Measurements from ENCODE around the gene ZSCAN31. TPM values are rescaled to one million over a fixed set of nuclear protein-coding genes. Genes with fewer than 3 reads are reported as not detected.
"Not testable (repeated sequence)": the region's sequence is repeated elsewhere in the genome, so short reads cannot be mapped to it uniquely, and the experiment has no call there.

ZSCAN31 gene
- total RNA-seq, 1 donor from 2014 or later, result 16.9 TPM

DNA sequence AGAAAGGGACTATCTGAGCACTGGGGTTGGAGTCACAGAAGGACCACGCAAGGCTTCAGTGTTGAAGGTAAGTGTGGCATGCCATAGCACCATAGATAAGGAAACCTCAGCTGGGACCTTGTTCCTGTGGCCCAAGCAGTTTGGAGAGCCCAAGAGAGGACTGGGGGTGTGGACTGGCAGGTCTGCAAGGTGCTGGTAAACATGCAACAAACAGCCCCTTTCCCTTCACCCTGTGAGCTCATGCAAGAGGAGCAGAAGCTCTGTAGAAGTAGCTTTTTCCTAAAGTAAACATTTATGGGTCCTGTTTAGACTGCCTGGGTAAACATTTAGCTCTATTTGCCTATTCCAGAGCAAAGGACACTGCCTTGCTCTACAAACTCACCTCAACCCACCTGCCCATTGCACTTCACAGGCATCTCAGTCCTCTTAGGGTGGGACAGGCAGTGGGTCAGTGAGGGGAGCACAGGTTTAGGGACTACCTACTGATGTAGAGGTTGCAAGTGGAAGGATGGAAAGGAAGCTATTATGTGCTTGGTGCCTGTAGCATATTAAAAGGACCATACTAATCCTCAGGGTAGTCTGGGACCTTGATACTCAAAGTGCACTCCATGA lies 12.0 kb downstream of the ZSCAN31 start:
- no peak for DNase-seq (ENCODE audit: extremely low read depth, low read depth, low spot score)

DNA sequence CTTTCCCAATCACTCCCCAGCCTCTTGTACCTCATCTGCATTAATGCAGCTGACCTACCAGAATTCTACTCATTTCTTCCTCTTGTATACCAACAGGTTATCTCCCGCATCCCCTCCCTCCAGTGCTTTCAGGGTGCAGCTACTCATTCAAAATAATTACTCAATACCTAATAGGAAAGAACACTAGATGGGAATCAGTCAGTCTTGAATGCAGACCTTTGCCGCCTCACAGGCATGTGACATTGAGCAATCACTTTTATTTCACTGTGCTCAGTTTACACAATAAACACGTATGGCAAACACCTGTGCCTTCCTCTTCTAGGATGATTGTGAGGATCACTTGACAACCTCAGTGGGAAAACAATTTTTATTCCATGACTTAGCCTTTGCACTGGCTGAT lies 13.3 kb downstream of the ZSCAN31 start:
- DNase-seq (ENCODE audit: extremely low read depth, low read depth, low spot score), result no peak

DNA sequence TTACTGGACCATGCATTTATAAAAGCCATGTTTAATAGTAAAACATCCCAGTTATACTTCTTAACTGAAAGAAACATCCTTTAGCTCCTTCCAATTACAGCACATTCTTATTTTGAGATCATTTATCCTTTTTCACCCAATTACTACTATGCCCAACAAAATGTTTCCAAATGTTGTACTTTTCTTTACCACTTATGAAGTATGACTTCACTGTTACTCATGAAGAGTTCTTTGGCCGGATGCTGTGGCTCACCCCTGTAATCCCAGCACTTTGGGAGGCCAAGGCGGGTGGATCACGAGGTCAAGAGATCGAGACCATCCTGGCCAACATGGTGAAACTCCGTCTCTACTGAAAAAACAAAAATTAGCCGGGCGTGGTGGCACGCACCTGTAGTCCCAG lies 18.1 kb downstream of the ZSCAN31 start:
- not testable (repeated sequence) for DNase-seq (ENCODE audit: extremely low read depth, low read depth, low spot score)

DNA sequence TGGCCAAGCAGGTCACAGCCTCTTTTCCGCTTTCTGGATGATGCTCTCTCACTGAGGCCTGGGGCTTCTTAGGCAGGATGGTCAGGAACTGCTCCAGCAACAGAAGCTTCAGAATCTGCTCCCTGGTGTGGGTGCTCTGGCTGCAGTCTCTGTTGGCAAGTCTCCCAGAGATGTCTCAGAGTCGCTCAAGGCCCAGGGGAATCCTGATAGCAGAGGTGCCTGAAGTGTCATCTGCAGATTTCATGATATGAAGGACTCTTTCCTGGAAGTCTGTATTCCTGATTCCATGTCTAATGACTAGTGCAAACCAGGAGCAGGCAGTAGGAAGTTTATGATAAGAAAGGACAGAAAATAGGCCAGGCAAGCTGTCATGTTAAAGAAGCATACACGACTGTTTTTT lies 20.3 kb downstream of the ZSCAN31 start:
- DNase-seq (ENCODE audit: extremely low read depth, low read depth, low spot score), result no peak

DNA sequence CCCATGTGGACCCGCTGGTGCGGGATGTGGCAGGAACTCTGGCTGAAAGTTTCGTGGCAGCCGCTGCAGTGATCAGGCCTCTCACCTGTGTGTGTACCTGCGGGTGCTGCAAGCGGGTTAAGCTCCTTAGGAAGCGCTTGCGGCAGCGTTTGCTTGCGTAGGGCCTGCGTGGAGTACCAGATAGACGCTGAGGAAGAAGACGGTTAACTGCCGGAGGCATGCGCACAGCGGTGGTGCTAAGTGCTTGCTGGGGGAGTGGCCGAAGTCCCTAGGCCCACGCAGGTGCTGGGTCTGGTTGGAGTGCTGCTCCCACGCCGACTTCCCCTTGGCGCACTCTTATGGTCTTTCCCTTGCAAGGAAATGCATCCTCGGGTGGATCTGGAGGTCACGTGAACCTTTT lies 23.0 kb downstream of the ZSCAN31 start:
- DNase-seq (ENCODE audit: extremely low read depth, low read depth, low spot score), result no peak

DNA sequence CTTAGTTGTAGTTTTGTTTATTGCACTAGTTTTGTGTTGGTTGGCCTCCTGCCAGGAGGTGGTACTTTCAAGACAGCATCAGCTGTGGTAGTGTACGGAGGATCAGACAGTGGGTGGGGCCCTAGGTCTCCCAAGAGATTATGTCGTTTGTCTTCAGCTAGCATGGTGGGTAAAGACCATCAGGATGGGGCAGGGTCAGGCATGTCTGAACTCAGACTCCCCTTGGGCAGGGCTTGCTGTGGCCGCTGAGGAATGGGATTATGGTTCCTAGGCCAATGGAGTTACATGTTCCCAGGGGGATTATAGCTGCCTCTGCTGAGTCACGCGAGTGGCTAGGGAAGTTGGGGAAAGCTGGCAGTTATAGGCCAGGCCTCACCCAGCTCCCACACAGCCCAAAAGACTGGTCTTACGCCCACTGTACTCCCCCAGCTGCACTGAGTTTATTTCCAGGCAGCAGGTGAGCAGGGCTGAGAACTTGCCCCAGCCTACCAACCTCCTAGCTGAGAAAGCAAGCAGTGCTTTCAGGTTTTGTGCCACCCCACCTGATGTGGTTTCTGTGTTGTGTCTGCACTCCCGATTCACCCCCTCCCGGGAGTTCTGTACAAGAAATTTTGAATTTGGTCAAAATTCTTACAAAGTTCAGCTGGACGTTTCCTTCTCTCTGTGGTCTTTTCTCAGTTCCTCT lies 24.7 kb downstream of the ZSCAN31 start:
- DNase-seq (ENCODE audit: extremely low read depth, low read depth, low spot score), result no peak

DNA sequence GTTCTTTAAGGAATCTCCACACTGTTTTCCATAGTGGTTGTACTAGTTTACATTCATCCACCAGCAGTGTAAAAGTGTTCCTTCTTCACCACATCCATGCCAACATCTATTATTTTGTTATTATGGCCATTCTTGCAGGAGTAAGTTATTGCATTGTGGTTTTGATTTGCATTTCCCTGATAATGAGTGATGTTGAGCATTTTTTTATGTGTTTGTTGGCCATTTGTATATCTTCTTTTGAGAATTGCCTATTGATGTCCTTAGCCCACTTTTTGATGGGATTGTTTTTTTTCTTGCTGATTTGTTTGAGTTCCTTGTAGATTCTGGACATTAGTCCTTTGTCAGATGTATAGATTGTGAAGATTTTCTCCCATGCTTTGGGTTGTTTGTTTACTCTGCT lies 29.6 kb downstream of the ZSCAN31 start:
- not testable (repeated sequence) for DNase-seq (ENCODE audit: extremely low read depth, low read depth, low spot score)

DNA sequence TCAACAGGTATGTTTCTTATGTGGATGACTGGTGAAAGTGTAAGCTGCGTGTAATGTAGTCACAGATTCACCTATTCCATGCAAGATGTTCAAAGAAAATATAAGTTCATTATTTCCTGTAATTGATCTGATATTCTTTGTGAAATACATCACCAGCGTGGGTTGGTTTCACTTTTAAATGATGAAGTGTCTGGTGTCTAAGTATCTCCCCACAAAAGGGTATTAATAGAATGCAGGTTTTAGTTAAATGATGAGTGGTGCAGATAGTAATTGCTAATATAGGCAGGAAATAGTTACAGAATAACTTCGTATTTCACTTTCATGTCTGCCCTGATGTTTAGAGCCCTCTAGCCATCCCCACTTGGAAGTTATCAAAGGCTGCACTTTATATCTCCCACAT lies 32.4 kb downstream of the ZSCAN31 start:
- no peak for DNase-seq (ENCODE audit: extremely low read depth, low read depth, low spot score)

DNA sequence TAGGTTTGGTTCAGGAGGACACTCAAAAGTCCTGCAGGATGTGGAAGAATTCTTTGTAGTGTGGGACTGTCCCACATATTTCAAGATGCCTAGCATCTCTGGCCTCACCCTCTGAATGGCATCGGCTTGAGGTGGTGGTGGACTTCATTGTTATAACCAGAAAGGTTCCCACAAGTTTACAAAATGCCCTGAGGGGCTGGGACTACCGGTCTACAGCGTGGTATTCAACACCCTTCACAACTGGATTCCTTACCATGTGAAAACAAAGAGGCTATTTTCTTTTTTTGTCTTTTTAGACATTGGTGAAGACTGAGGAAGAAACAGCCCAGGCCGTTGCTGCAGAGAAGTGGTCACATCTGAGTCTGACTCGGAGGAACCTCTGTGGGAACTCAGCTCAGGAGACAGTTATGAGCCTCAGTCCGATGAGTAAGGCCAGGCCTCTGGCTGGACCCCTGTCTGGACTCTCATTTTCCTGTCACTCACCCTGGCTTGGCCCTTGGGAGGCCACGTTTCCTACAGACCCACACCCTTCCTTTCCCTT lies 39.4 kb downstream of the ZSCAN31 start:
- no peak for DNase-seq (ENCODE audit: extremely low read depth, low read depth, low spot score)

DNA sequence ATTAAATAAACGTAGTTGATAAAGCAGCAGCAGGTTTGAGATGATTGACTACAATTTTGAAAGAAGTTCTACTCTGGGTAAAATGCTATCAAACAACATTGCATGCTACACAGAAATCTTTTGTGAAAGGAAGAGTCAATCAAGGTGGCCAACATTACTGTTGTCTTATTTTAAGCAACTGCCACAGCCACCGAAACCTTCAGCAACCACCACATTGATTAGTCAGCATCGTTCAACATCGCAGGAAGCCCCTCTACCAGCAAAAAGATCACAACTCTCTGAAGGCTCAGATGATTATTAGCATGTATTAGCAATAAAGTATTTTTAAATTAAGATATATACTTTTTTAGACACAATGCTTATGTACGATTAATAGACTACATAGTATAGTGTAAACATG lies 40.6 kb downstream of the ZSCAN31 start:
- no peak for DNase-seq (ENCODE audit: extremely low read depth, low read depth, low spot score)

DNA sequence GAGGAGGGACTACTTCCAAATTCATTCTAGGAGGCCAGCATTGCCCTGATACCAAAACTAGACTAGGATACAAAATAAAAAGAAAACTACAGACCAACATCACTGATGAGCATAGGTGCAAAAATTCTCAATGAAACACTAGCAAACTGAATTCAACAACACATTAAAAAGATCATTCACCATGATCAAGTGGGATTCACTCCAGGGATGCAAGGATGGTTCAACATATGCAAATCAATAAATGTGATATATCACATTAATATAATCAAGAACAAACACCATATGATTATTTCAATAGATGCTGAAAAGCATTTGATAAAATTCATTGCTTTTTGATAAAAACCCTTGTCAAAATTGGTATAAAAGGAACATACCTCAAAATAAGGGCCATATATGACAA lies 44.4 kb downstream of the ZSCAN31 start:
- no peak for DNase-seq (ENCODE audit: extremely low read depth, low read depth, low spot score)

DNA sequence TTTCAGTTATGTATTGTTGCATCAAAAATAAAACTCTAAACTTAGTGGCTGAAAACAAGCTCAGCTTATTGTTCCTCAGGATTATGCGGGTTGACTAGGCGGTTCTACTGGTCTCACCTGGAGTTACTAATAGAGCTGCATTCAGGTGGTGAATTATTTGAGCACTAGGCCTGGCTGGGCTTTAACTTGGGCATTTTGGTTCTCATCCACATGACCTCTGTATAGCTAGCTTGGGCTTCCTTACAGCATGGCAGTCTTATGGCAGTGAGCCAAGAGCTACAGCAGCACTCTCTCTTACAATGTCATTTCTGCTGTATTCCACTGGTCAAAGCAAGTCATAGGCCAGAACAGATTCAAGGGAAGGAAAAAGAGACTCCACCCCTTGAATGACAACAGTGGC lies 53.0 kb downstream of the ZSCAN31 start:
- no peak for DNase-seq (ENCODE audit: extremely low read depth, low read depth, low spot score)

DNA sequence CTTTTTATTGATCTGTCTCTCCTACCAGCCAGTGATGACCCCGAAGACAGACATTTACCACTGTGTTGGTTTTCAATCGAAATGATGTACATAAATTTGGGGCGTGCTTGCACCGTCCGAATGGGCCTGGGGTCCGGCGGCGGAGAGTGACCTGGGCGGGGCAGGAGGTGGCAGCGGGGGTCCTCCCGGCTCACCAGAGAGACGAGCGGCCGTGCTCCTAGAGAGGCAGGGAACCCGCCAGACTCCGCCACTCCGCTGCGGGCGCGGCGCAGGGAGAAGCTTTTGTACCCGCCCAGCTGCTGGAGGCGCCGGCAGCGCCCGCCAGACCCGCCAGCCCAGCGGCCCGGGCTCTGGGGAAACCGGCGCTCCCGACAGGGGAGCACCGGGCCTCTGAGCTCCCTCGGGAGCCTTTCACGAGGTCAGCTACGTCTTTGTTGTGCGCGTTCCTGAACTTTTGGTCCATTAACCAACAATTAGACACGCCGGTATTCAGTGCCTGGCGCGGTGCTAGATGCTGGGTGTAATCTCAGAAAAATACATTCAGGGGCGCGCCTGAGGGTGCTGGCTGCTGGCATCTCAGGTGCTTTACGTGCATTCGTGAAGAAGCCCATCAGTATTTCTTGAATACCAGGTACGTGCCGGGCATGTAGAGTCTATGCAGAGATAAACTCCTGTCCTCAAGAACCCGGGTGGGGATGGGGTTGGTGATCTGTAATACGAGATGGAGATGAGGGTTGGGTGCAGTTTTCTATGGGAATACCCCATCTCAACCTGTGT lies 54.5 kb downstream of the ZSCAN31 start, which contains the start of gene PGBD1:
Gene PGBD1, plus strand, starts transcription at position 285 of the 777 bp plus-strand sequence. CDS start 2,242 bp downstream, outside the sequence.
- DNase-seq (ENCODE audit: extremely low read depth, low read depth, low spot score), result no peak

DNA sequence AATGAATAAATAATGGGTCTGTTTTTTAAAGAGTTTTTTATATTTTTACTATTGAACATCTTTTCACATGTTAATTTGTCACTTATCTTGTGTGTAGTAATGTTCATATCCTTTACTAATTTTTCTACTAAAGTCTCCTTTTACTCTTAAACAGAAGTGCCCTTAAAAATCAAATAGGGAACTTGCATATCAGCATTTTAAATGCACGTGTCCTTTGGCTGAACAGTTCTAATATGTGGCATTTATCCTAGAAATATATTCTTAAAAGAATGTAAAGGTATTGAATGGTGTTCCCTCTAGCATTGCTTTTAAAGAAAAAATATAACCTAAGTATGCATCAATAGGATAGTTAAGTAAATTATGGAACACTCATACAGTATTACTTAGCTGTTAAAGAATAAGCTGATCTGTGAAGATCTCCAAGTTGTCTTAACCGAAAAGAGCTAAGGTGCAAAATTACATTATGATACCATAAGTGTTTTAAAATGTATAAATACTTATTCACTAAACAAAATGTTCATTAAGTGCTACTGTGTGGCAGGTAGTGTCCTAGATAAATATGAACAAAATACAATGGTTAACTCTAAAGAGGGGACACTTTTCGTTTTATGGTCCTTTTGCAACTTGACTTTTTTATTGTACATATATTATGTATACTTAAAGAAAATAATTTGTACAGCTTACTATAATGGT lies 55.2 kb downstream of the ZSCAN31 start:
- no peak for DNase-seq (ENCODE audit: extremely low read depth, low read depth, low spot score)

DNA sequence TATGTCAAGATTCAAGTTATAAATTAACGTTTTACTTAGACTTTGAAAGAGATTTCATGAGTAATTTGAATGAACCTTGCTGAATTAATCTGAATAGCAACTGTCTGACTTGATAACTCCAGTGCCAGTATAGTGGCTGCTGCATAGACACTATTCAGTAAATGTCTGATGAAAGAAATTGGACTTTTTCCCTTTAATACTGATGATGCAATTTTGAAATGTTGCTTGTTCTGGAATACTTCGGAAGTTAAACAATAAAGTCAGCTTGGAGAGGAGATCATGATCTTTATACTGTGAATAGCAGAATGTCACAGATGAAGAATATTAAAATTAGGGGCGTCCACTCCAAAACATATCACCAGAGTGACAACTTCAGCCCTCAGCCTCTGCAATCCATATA lies 58.2 kb downstream of the ZSCAN31 start:
- DNase-seq (ENCODE audit: extremely low read depth, low read depth, low spot score), result no peak

DNA sequence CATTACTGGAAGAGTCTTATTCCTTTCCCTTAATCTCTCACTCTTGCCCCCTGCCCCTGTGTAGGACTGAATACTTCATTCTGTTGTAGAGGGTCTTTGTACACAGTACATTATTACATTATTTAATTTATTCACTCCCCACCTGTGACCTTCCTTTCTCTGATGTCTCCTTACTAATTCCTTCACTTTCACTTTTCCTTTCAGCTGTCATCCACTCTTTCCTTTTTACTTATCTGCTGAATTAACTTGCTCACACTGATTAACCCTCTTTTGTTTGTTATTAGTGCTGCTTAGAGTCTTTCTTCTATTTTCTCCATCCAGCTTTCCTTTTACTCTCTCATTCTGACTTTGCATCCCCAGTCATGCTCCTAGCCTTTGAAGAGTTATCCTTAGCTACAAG lies 61.1 kb downstream of the ZSCAN31 start:
- DNase-seq (ENCODE audit: extremely low read depth, low read depth, low spot score), result no peak

Other genes with a start within 250 kb of the ZSCAN31 start
- gene ZSCAN16, start 211.5 kb downstream of the ZSCAN31 start, total RNA-seq, result 4.3 and 6.0 TPM in 2 replicates
- 9.1 and 15.1 TPM in 2 replicates for gene ZKSCAN8, start 194.3 kb downstream of the ZSCAN31 start, total RNA-seq
- gene ZSCAN9, start 110.9 kb downstream of the ZSCAN31 start, total RNA-seq, result 7.1 and 18.6 TPM in 2 replicates
- gene ZKSCAN4, start 83.9 kb downstream of the ZSCAN31 start, total RNA-seq, result 3.9 and 4.0 TPM in 2 replicates
- 0.99 and 2.8 TPM in 2 replicates for gene NKAPL, start 76.9 kb downstream of the ZSCAN31 start, total RNA-seq
- gene ZSCAN26, start 69.0 kb downstream of the ZSCAN31 start, total RNA-seq, result 9.7 and 11.1 TPM in 2 replicates
- gene PGBD1, start 54.6 kb downstream of the ZSCAN31 start, total RNA-seq, result 7.5 and 9.1 TPM in 2 replicates
- 4.6 and 5.7 TPM in 2 replicates for gene ZKSCAN3, start 13.8 kb upstream of the ZSCAN31 start, total RNA-seq
- 2.5 and 4.8 TPM in 2 replicates for gene ZSCAN12, start 63.6 kb upstream of the ZSCAN31 start, total RNA-seq
- gene ZSCAN23, start 107.3 kb upstream of the ZSCAN31 start, total RNA-seq, result 1.2 and 2.0 TPM in 2 replicates
- not detected in 2 replicates for gene GPX6, start 179.6 kb upstream of the ZSCAN31 start, total RNA-seq
- not detected in 2 replicates for gene GPX5, start 189.7 kb upstream of the ZSCAN31 start, total RNA-seq